ENCODE measurements around the gene PDE10A.

The PDE10A gene

GRCh38 chr6:165662749-165663376, at the start of gene PDE10A:
PDE10A (minus strand) TSS chr6:165663241; CDS start chr6:165662811, 430 bp downstream.
- TF ChIP-seq YY1 (IDR thresholded peaks at IDR 0.05; ENCODE audit: insufficient read depth, insufficient read length), result no peak
- TF ChIP-seq ZNF274 (IDR thresholded peaks at IDR 0.05; ENCODE audit: low read depth, low read length), result no peak
- no peak for TF ChIP-seq SUZ12 (IDR thresholded peaks at IDR 0.05; ENCODE audit: extremely low read depth, insufficient read depth, insufficient read length)
- peak within 1 kb of the TSS; percentile 55 for H3K4me3 ChIP-seq (ENCODE audit: insufficient read length, low read depth)
- DNase-seq (ENCODE audit: low read depth, low spot score), result no peak

DNA sequence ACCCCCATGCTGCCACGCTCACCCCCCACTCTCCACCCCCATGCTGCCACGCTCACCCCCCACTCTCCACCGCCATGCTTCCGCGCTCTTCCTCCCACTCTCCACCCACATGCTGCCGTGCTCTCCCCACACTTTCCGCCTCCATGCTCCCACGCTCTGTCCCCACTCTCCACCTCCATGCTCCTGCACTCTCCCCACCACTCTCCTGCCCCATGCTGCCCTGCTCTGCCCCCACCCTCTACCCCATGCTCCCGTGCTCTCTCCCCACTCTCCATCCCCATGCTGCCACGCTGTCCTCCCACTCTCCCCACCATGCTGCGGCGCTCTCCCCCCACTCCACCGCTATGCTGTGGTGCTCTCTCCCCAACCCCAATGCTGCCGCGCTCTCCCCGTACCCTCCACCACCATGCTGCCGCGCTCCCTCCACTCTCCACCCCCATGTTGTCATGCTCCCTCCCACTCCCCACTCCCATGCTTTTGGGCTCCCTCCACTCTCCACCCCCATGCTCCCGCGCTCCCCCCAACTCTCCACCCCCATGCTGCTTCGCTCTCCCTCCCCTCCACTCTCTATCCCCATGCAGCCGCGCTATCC, 46.0 kb upstream of the PDE10A start:
- H3K27me3 ChIP-seq (ENCODE audit: insufficient read depth, insufficient read length), result no peaks in the 10 kb centered on the region
- TF ChIP-seq SUZ12 (IDR thresholded peaks at IDR 0.05; ENCODE audit: extremely low read depth, insufficient read depth, insufficient read length), result no peak
- no peak for TF ChIP-seq YY1 (IDR thresholded peaks at IDR 0.05; ENCODE audit: insufficient read depth, insufficient read length)
- no peak for TF ChIP-seq ZNF274 (IDR thresholded peaks at IDR 0.05; ENCODE audit: low read depth, low read length)
- H3K36me3 ChIP-seq (ENCODE audit: insufficient read depth, insufficient read length, low read length), result no peaks in the 10 kb centered on the region
- H3K9ac ChIP-seq (ENCODE audit: insufficient read length, low read depth), result no peak overlapping the region
- H3K4me1 ChIP-seq (ENCODE audit: insufficient read depth, insufficient read length), result no peaks in the 10 kb centered on the region
- no peak for DNase-seq (ENCODE audit: low read depth, low spot score)
- no peak overlapping the region for H3K4me3 ChIP-seq (ENCODE audit: insufficient read length, low read depth)
- H3K9me3 ChIP-seq (ENCODE audit: insufficient read depth, low read length), result no peaks in the 10 kb centered on the region

More at GRCh38 chr6:165662749-165663376, at the start of gene PDE10A:
- peaks cover 82% of the 10 kb centered on the region for H3K27me3 ChIP-seq (ENCODE audit: insufficient read depth, insufficient read length)
- no peaks in the 10 kb centered on the region for H3K36me3 ChIP-seq (ENCODE audit: insufficient read depth, insufficient read length, low read length)
- H3K9me3 ChIP-seq (ENCODE audit: insufficient read depth, low read length), result no peaks in the 10 kb centered on the region
- no peaks in the 10 kb centered on the region for H3K4me1 ChIP-seq (ENCODE audit: insufficient read depth, insufficient read length)
- H3K9ac ChIP-seq (ENCODE audit: insufficient read length, low read depth), result peak within 1 kb of the TSS; percentile 61

- TF ChIP-seq SUZ12 (IDR thresholded peaks at IDR 0.05; ENCODE audit: extremely low read depth, insufficient read depth, insufficient read length), result no peak
- TF ChIP-seq YY1 (IDR thresholded peaks at IDR 0.05; ENCODE audit: insufficient read depth, insufficient read length), result no peak
- no peak for TF ChIP-seq ZNF274 (IDR thresholded peaks at IDR 0.05; ENCODE audit: low read depth, low read length)
- Histone ChIP-seq H3K4me1 (ENCODE audit: insufficient read depth, insufficient read length) (no peaks in the 10 kb centered on the region), H3K27me3 (ENCODE audit: insufficient read depth, insufficient read length) (no peaks in the 10 kb centered on the region), H3K36me3 (ENCODE audit: insufficient read depth, insufficient read length, low read length) (no peaks in the 10 kb centered on the region), H3K4me3 (ENCODE audit: insufficient read length, low read depth) (no peak overlapping the region), H3K9ac (ENCODE audit: insufficient read length, low read depth) (no peak overlapping the region), H3K9me3 (ENCODE audit: insufficient read depth, low read length) (no peaks in the 10 kb centered on the region)
- DNase-seq (ENCODE audit: low read depth, low spot score), result no peak
Observed at GRCh38 chr6:165707067-165707853, 44.2 kb upstream of the PDE10A start.

DNA sequence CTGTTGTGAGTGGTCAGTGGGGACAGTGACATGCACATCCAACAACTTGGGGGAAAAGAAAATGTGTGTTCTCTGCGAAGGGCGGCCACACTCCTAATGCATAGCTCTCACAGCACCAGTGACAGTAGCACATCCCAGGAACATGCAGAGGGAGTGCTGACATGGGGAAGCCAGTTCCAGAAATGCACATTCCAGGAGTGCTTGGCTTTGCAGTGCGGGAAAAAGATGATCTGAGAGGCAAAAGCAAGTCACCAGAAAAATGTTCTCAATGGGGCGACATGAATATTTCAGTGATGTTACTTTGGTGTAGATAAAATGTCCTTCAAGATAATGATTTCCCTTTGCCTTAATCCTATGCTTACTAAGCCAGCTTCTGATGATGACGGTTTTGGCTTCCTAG, 42.9 kb upstream of the PDE10A start:
- Histone ChIP-seq H3K4me3 (ENCODE audit: insufficient read length, low read depth) (no peak overlapping the region), H3K9me3 (ENCODE audit: insufficient read depth, low read length) (no peaks in the 10 kb centered on the region), H3K27me3 (ENCODE audit: insufficient read depth, insufficient read length) (no peaks in the 10 kb centered on the region), H3K36me3 (ENCODE audit: insufficient read depth, insufficient read length, low read length) (no peaks in the 10 kb centered on the region), H3K9ac (ENCODE audit: insufficient read length, low read depth) (no peak overlapping the region), H3K4me1 (ENCODE audit: insufficient read depth, insufficient read length) (no peaks in the 10 kb centered on the region)
- TF ChIP-seq YY1 (IDR thresholded peaks at IDR 0.05; ENCODE audit: insufficient read depth, insufficient read length), result no peak
- no peak for TF ChIP-seq ZNF274 (IDR thresholded peaks at IDR 0.05; ENCODE audit: low read depth, low read length)
- no peak for TF ChIP-seq SUZ12 (IDR thresholded peaks at IDR 0.05; ENCODE audit: extremely low read depth, insufficient read depth, insufficient read length)
- no peak for DNase-seq (ENCODE audit: low read depth, low spot score)

- Histone ChIP-seq H3K9ac (ENCODE audit: insufficient read length, low read depth) (no peak overlapping the region), H3K36me3 (ENCODE audit: insufficient read depth, insufficient read length, low read length) (no peaks in the 10 kb centered on the region), H3K9me3 (ENCODE audit: insufficient read depth, low read length) (no peaks in the 10 kb centered on the region), H3K27me3 (ENCODE audit: insufficient read depth, insufficient read length) (no peaks in the 10 kb centered on the region), H3K4me3 (ENCODE audit: insufficient read length, low read depth) (no peak overlapping the region), H3K4me1 (ENCODE audit: insufficient read depth, insufficient read length) (no peaks in the 10 kb centered on the region)
- TF ChIP-seq YY1 (IDR thresholded peaks at IDR 0.05; ENCODE audit: insufficient read depth, insufficient read length) (no peak), SUZ12 (IDR thresholded peaks at IDR 0.05; ENCODE audit: extremely low read depth, insufficient read depth, insufficient read length) (no peak), ZNF274 (IDR thresholded peaks at IDR 0.05; ENCODE audit: low read depth, low read length) (no peak)
- DNase-seq (ENCODE audit: low read depth, low spot score), result no peak
Observed at GRCh38 chr6:165704045-165704748, 41.2 kb upstream of the PDE10A start.

DNA sequence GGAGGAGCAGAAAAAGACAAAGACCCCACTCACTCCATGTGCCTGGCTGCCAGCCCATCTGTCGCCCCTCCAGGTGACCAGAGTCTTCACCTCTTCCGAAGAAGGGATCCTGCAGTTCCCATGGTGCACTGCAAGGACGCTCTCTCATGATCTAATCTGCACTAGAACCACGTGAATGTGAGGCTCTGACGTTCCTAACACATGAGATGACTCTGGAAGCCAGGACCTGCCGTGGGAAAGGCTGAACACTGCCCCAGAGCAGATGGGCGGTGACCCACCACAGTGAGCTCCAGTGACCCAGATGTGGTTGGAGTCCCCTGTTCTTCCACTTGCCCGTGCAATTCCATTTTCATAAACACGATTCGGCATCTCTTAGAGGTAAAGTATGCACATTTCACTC, 39.6 kb upstream of the PDE10A start:
- H3K4me1 ChIP-seq (ENCODE audit: insufficient read depth, insufficient read length), result no peaks in the 10 kb centered on the region
- no peak overlapping the region for H3K4me3 ChIP-seq (ENCODE audit: insufficient read length, low read depth)
- no peaks in the 10 kb centered on the region for H3K9me3 ChIP-seq (ENCODE audit: insufficient read depth, low read length)
- no peak for DNase-seq (ENCODE audit: low read depth, low spot score)
- no peak overlapping the region for H3K9ac ChIP-seq (ENCODE audit: insufficient read length, low read depth)
- H3K36me3 ChIP-seq (ENCODE audit: insufficient read depth, insufficient read length, low read length), result no peaks in the 10 kb centered on the region
- no peaks in the 10 kb centered on the region for H3K27me3 ChIP-seq (ENCODE audit: insufficient read depth, insufficient read length)
- TF ChIP-seq YY1 (IDR thresholded peaks at IDR 0.05; ENCODE audit: insufficient read depth, insufficient read length), result no peak
- TF ChIP-seq ZNF274 (IDR thresholded peaks at IDR 0.05; ENCODE audit: low read depth, low read length), result no peak
- TF ChIP-seq SUZ12 (IDR thresholded peaks at IDR 0.05; ENCODE audit: extremely low read depth, insufficient read depth, insufficient read length), result no peak

Measured in NT2/D1 (cell line).